GM23248 (cell line): ENCODE results near the gene CHRNA4.

Experiments
- EZH2 ChIP-seq: fragments of 200-600 bp; sonication (generic); IDR thresholded peaks from 2 replicates; pipeline ENCODE4 v1.6.1; 2018; ENCODE audit warnings: antibody characterized with exemption, mild to moderate bottlenecking; ENCODE audit not compliant: insufficient read depth, poor library complexity, severe bottlenecking
- EZH2phosphoT487 ChIP-seq: fragments of 200-600 bp; sonication (generic); IDR thresholded peaks from 2 replicates; pipeline ENCODE4 v1.6.1; 2018; ENCODE audit warnings: antibody characterized with exemption, moderate library complexity, mild to moderate bottlenecking, low read depth; ENCODE audit not compliant: insufficient read depth

DNA sequence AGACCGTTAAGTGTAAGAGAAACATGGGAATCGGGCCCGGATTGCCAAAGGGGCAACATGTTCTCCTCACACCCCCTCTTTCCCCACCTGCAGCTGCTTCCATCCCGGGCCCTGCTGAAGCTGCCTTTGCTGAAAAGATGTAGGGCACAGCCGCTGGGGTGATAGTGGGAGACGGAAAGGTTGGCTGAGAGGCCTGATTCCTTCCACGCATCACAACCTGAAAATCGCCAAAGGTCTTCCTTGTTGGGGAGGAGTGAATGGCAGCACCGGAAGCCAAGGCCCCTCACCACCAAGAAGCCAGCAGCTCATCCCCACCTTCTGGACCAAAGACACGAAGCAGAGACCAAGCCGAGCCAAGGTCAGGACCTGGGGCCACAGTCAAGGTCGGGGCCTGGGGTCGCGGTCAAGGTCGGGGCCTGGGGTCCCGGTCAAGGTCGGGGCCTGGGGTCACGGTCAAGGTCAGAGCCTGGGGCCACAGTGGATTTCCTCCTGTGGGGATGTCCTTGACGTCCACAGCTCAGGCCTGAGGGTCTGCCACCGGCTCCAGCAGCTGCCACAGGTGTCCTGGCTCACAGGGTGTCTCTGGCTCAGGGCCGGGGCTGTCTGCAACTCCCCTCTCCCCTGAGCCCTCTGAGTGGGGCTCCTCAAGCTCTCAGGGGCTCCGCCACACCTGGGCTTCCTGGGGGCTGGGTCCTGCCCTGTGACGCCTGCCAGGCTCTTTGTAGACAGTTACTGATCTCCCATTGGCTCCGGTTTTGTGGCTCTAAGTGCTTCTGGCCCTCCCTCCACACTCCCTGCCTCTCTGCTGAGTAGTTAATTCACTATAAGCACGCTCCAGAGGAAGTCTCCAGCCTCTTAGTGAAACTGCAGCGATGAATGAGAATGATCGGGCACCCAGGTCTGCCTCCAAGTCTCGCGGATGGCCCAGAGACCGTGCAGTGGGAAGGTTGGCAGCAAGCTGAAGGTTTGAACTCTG is 5.5 kb upstream of the CHRNA4 start:
- TF ChIP-seq EZH2phosphoT487 (no peak), EZH2 (no peak)
